Inflammatory macrophage (primary cell): Measurements from ENCODE around the gene SUCLG2.

Experiments
- DNase-seq, 2 donors: peaks; one replicate each; pipeline ENCODE4 v3.0.0-alpha.2; 2020 to 2022

SUCLG2 gene

GRCh38 chr3:67648701-67649100, 5.7 kb downstream of the SUCLG2 start:
- DNase-seq: no peak

DNA sequence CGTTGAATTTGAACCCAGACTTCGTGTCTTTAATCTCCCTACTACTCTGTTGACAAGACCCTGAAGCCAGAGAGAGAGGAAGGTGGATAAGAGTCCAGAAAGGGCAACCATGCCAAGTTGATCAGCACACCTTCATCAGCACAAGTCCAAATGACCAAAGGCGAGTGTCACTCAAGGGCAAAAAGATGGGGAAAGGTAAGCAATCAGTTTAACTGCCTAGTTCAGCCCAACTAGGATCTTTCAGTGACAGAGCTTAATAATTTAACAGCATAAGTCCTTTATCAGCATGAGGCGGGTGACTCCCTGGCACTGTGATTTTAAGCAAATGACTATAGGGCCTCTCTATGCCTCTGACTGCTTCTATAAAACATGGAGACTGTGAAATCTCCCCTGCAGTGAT, 6.2 kb downstream of the SUCLG2 start:
- no peak for DNase-seq

DNA sequence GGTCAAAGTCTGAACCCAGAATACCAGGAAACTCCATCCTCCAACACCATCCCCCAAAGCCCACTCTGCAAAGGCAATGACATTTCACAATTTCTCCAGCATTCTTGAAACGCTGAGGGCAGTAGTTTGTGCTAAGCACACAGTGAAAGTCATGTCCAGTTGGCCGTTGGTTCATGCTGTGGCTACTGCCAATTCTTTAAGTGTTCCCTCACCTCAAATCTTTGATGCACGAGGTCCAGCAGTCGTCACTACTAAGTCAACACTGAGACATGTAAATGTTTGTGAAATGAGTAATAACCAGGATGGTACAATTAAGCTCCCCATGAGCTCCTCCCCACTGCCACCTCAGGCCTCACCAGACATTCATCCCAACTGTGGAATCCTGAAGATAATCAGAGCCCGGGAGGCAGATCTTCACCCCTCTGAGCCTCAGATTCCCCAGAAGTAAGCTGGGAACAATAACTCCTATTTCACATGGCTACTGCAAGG, 7.0 kb downstream of the SUCLG2 start:
- no peak for DNase-seq

DNA sequence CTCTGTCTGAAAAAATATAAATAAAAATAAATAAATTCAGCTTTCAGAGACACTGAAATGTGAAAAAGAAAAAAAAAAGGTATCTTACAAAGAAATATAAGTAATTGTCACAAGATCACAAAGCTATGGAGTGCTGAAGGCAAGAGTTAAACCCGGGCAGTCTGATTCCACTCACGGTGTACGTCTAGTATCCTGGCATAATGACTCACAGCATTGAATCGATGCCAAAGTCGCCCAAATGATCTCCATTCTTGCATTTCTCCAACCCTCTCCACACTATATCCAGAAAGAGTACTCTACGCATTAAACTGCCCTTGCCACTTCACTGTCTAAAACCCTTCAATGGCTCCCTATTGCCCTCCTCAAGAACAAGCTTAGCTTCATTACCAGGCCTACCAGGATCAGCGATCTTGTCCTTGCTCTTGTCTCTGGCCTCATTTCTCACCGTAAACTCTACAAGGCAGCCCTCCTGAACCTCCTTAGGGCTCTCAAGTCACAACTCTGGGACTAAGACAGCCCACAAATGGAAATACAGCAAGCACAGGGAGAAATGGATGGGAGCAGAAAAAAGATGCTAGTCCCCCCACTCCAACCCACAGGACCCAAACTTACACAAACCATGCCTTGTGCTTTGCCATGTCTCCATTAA, 7.7 kb downstream of the SUCLG2 start:
- DNase-seq: no peak

- DNase-seq: no peak
Measured at GRCh38 chr3:67644827-67645226, 9.6 kb downstream of the SUCLG2 start.

DNA sequence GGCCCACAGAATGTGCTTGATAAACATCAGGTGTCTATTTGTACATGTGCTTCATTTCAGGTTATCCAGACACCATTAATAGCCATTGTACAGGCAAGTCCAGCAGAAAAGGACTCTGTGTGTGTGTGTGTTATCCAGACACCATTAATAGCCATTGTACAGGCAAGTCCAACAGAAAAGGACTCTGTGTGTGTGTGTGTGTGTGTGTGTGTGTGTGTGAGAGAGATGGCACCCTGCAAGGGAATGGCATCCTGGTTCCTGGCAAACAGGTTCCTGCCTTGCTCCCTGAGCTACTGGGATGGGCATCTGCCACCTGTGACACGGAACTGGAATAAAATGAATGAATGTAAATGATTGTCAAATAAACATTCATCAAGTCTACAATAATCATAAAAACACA, 11.7 kb downstream of the SUCLG2 start:
- no peak for DNase-seq

DNA sequence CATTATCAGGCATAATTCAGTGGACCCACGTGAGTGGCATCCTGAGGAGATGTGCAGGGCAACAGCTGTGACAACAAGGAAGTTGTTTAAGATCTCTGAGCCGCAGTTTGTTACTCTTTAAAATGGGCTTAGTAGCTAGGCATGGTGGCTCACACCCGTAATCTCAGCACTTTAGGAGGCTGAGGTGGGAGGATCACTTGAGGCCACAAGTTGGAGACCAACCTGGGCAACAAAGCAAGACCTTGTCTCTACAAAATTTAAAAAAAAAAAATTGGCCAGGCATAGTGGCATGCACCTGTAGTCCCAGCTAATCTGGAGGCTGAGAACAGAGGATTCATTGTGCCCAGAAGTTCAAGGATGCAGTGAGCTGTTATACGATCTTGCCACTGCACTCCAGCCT, 12.2 kb downstream of the SUCLG2 start:
- no peak for DNase-seq

- no peak for DNase-seq
Measured at GRCh38 chr3:67641451-67641850, 13.0 kb downstream of the SUCLG2 start.

GRCh38 chr3:67640023-67640660, 14.3 kb downstream of the SUCLG2 start:
- DNase-seq: no peak

DNA sequence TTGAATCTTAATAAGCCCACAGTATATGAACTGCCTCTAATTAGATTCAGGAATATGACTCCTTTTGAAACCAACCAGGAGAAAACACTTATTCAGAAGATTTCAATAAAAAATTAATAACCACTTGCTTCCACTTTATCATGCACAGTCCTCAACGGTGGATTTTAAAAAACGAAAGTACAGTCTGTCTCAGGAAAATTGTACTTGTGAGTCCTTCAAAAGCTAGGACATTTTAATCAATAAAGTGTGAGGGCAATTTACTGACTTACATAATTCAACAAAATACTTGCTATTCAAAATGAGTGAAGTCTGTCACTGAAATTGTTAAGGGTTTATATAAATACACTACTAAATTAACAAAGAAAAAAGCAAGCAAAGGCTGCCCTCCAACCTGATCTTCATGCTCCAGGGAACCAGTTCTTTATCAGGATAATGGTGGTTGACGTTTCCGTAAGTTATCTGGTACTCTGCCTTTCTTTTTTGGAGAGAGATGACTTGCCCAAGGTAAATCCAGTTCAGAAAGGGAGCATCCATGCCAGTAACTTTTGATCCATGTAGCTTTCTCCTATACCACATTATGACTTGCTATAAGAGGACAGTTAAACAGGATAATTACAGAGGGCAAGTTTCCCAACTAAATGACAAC, 17.0 kb downstream of the SUCLG2 start:
- no peak for DNase-seq

DNA sequence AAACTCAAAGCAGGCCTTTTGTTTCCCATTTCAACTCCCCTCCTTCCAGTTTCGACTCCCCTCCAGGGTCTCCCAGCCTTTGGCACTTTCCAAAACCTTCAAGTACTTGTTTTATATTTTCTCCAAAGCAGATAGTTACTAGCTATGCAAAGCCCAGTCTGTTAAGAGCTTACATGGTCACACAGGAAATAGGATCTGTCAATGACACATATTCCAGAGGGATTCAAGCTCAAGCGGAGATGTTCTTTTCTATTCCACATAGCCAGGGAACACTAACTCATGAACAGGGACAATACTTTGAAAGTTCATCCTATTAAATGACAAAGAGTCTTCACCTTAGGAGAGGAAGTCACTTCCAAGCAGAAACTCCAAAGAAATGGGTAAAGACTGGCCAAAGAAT, 18.6 kb downstream of the SUCLG2 start:
- no peak for DNase-seq

GRCh38 chr3:67635257-67635656, 19.2 kb downstream of the SUCLG2 start:
- DNase-seq: no peak

DNA sequence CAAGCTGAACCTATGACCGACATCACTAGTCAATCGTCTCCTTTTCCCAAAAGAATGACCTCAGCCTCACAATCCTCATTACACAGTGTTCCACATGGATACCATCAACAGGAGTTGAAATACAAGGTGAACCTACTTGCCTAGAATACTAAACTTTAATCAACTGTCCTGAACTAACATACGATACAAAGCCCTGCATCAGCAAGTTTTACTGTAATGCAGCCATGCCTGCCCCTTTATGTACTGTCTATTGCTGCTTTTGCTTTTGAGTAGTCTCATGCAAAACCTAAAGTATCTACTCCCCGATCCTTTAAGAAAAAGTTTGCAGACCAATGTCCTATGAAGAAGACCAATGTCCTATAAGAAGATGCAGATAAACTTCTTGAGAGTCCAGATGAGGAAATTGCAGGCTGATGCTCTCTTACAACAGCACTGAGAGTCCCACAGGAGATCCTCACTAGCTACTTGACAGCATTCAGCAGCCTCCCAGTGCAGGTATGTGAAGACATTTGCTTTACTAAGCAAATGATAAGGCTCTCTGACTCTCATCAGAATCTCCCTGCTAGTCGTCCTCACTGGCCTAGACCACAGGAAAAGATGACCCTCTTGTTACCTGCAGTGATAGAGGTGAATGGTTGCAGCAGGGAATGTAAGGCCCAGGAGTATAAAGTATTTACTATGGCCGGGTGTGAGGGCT, 23.6 kb downstream of the SUCLG2 start:
- DNase-seq: no peak

- DNase-seq: no peak
Measured at GRCh38 chr3:67624687-67625086, 29.7 kb downstream of the SUCLG2 start.

- DNase-seq: no peak
Measured at GRCh38 chr3:67624078-67624477, 30.3 kb downstream of the SUCLG2 start.

DNA sequence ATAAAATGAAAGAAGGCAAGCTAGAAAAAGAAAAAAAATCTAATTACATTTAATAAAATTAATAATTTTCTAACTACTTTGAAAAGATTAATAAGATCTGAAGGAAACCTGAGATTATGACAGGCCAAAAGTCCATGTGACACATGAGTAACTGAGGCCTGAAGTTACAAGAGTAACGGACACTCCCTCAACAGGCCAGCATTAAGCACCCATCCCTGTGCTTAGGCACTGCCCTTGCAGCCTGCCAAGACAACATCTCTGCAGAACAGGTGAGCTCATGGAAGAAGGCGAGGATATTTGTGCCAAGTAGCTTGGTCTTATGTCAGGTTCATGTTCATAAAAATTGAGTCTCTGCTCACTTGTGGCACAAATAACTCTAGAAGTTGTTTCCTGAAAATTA, 31.8 kb downstream of the SUCLG2 start:
- DNase-seq: no peak

DNA sequence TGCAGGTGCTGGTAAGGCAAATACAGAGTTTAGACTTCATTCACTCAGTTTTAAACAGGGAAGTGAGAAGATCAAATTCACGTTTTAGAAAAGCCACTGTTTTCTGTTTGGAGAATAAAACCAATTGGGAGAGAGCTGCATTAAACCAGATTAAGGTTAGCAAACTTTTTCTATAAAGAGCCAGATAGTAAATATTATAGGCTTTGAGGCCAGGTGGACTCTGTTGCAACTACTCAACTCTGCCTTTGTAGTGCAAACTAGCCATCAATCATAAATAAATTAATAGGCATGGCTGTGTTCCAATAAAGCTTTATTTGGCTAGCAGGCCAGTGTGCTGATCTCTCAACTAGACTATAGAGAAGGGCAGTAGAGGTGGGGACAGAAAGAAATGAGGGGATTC, 33.5 kb downstream of the SUCLG2 start:
- DNase-seq: no peak

GRCh38 chr3:67619991-67620390, 34.4 kb downstream of the SUCLG2 start:
- no peak for DNase-seq

GRCh38 chr3:67617518-67617917, 36.9 kb downstream of the SUCLG2 start:
- no peak for DNase-seq

- no peak for DNase-seq
Measured at GRCh38 chr3:67616046-67616445, 38.4 kb downstream of the SUCLG2 start.

GRCh38 chr3:67614195-67614594, 40.2 kb downstream of the SUCLG2 start:
- no peak for DNase-seq

DNA sequence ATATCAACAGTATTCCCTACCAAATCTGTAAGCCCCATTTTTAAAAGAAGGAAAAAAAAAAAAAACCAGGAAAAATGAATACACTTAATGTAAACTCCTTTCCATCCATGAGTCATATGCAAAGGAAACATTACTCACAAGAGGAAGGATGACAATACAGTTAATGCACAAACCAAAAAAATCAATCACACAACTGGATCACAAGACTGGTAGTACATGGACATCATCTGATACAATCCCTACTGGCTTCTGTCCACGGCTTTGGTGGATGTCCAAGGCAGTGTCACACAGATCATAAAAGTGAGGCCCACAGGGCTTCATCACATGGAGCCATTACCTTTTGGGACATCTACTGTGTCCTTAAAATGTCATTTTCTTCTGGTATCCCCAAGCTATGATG, 44.0 kb downstream of the SUCLG2 start:
- no peak for DNase-seq

DNA sequence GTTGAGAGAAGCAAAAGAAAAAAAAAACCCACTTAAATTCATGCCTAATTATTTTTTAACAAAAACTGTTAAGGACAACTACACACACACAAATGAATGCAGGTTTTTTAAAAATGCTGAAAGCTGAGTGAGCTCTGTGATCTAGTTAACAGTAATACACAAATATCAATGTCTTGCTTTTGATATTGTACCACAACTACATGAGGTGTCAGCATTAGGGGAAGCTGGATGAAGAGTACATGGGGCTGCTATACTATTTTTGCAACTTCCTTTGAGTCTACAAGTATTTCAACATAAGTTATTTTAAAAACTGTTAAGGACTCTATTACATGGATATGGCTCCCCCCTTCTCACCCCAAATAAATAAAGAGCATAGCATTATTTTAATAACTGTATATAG, 44.7 kb downstream of the SUCLG2 start:
- DNase-seq: no peak

- no peak for DNase-seq
Measured at GRCh38 chr3:67608034-67608433, 46.4 kb downstream of the SUCLG2 start.
